Measurements from ENCODE around the gene CPN2.

Gene CPN2

GRCh38 chr3:194308601-194309449 lies 42.3 kb downstream of the CPN2 start:
- Histone ChIP-seq H3K27ac (ENCODE audit: low read depth, low read length) (no peak overlapping the region), H2AFZ (ENCODE audit: low read depth, low read length, severe bottlenecking) (no peak overlapping the region), H4K20me1 (ENCODE audit: low read depth, low read length) (0 out of 2 replicates have a peak, but pooled peaks cover 2% of the 10 kb centered on the region), H3K9me2 (replicated peaks; ENCODE audit: insufficient read depth, low read length) (no peaks in the 10 kb centered on the region), H3K79me2 (ENCODE audit: insufficient read depth, low read length) (no peaks in the 10 kb centered on the region), H3K36me3 (ENCODE audit: low read length) (no peaks in the 10 kb centered on the region), H3K9me3 (ENCODE audit: insufficient read depth, low read length) (no peaks in the 10 kb centered on the region), H3K4me2 (ENCODE audit: low read depth, low read length, poor library complexity, severe bottlenecking) (no peak overlapping the region), H3F3A (ENCODE audit: insufficient read depth) (no peaks in the 10 kb centered on the region), H3K4me3 (ENCODE audit: insufficient read depth, low read length, poor library complexity, severe bottlenecking) (no peak overlapping the region), H3K27me3 (ENCODE audit: low read length) (no peaks in the 10 kb centered on the region), H3K9ac (ENCODE audit: low read length) (no peak overlapping the region)
- TF ChIP-seq EZH2phosphoT487 (conservative IDR thresholded peaks at IDR 0.05; ENCODE audit: low read length) (no peak), CTCF (IDR thresholded peaks at IDR 0.05; ENCODE audit: insufficient read depth, low read length, poor library complexity, severe bottlenecking) (no peak)

GRCh38 chr3:194307849-194308248 lies 43.3 kb downstream of the CPN2 start:
- Histone ChIP-seq H2AFZ (ENCODE audit: low read depth, low read length, severe bottlenecking) (no peak overlapping the region), H3K9ac (ENCODE audit: low read length) (no peak overlapping the region), H3F3A (ENCODE audit: insufficient read depth) (no peaks in the 10 kb centered on the region), H3K27ac (ENCODE audit: low read depth, low read length) (no peak overlapping the region), H4K20me1 (ENCODE audit: low read depth, low read length) (0 out of 2 replicates have a peak, but pooled peaks cover 2% of the 10 kb centered on the region), H3K27me3 (ENCODE audit: low read length) (no peaks in the 10 kb centered on the region), H3K9me2 (replicated peaks; ENCODE audit: insufficient read depth, low read length) (no peaks in the 10 kb centered on the region), H3K4me2 (ENCODE audit: low read depth, low read length, poor library complexity, severe bottlenecking) (no peak overlapping the region), H3K4me3 (ENCODE audit: insufficient read depth, low read length, poor library complexity, severe bottlenecking) (no peak overlapping the region), H3K79me2 (ENCODE audit: insufficient read depth, low read length) (no peaks in the 10 kb centered on the region), H3K36me3 (ENCODE audit: low read length) (no peaks in the 10 kb centered on the region), H3K9me3 (ENCODE audit: insufficient read depth, low read length) (no peaks in the 10 kb centered on the region)
- TF ChIP-seq EZH2phosphoT487 (conservative IDR thresholded peaks at IDR 0.05; ENCODE audit: low read length) (no peak), CTCF (IDR thresholded peaks at IDR 0.05; ENCODE audit: insufficient read depth, low read length, poor library complexity, severe bottlenecking) (no peak)

- Histone ChIP-seq H4K20me1 (ENCODE audit: low read depth, low read length) (0 out of 2 replicates have a peak, but pooled peaks cover 2% of the 10 kb centered on the region), H3K79me2 (ENCODE audit: insufficient read depth, low read length) (no peaks in the 10 kb centered on the region), H3F3A (ENCODE audit: insufficient read depth) (no peaks in the 10 kb centered on the region), H3K27me3 (ENCODE audit: low read length) (no peaks in the 10 kb centered on the region), H3K4me3 (ENCODE audit: insufficient read depth, low read length, poor library complexity, severe bottlenecking) (no peak overlapping the region), H3K9ac (ENCODE audit: low read length) (no peak overlapping the region), H3K9me3 (ENCODE audit: insufficient read depth, low read length) (no peaks in the 10 kb centered on the region), H3K9me2 (replicated peaks; ENCODE audit: insufficient read depth, low read length) (no peaks in the 10 kb centered on the region), H3K4me2 (ENCODE audit: low read depth, low read length, poor library complexity, severe bottlenecking) (no peak overlapping the region), H3K27ac (ENCODE audit: low read depth, low read length) (no peak overlapping the region), H3K36me3 (ENCODE audit: low read length) (no peaks in the 10 kb centered on the region), H2AFZ (ENCODE audit: low read depth, low read length, severe bottlenecking) (no peak overlapping the region)
- no peak for TF ChIP-seq CTCF (IDR thresholded peaks at IDR 0.05; ENCODE audit: insufficient read depth, low read length, poor library complexity, severe bottlenecking)
- no peak for TF ChIP-seq EZH2phosphoT487 (conservative IDR thresholded peaks at IDR 0.05; ENCODE audit: low read length)
Observed at GRCh38 chr3:194306771-194307640, 44.1 kb downstream of the CPN2 start.
